ENCODE measurements around the gene ACVR1B.

DNA sequence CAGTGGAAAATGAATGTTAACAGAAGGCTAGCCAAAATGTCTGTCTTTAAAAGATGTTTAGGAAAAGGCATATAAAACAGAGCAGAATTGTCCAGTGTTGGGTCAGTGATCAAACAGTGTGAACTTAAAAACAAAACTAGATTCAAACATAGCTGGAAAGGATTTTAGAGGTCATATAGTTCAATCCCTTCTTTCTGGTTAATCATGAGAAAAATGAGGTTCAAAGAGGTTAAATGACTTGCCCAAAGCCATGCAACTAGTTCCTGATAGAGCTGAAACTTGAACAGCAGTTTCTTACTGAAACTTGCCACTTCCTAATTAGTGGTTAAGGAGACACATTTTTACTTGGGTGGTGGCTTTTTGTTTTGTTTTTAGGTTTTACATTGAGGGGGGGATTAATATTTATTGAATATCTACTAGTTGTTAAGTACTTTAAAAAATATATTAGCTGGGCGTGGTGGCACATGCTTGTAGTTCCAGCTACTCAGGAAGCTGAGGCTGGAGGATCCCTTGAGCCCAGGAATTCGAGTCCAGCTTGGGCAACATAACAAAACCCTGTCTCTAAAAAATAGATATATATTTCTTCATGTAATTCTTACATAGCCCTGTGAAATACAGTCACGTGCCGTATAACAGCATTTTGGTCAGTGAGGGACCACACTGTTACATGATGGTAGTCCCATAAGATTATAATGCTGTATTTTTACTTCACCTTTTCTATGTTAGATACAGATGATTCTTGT, 20.4 kb downstream of the ACVR1B start:
- TF ChIP-seq POLR2AphosphoS5 (IDR thresholded peaks at IDR 0.05; ENCODE audit: low read depth, low read length) (no peak), SPI1 (IDR thresholded peaks at IDR 0.05; ENCODE audit: low read depth, low read length) (peak; percentile 81), POLR2A (IDR thresholded peaks at IDR 0.05; ENCODE audit: low read depth, low read length) (no peak), TAF1 (IDR thresholded peaks at IDR 0.05; ENCODE audit: low read depth, low read length) (no peak), PAX5 (IDR thresholded peaks at IDR 0.05; ENCODE audit: insufficient read depth, low read length, severe bottlenecking) (no peak), POU2F2 (IDR thresholded peaks at IDR 0.05; ENCODE audit: low read depth, low read length) (no peak)

Measured in GM12891 (cell line).